MCF 10A (cell line): ENCODE measurements around the gene PHLDA2. TPM values are rescaled to one million over a fixed set of nuclear protein-coding genes. Genes with fewer than 3 reads are reported as not detected.

ENCODE experiments used
- BruUV-seq: library from RNA; stranded (reverse); fragments of 400-500 nt; replicated peaks from 2 replicates; lab custom pipeline; 2021; lab: Mats Ljungman, UMichigan
- CTCF ChIA-PET: fragments of 300-600 bp; sonication (Branson Sonifier 250); formaldehyde crosslinking; extraction: SDS; loops from one replicate; lab custom pipeline; 2021; ENCODE audit warnings: antibody characterized with exemption, inconsistent platforms; lab: Yijun Ruan, JAX
- POLR2A ChIA-PET: fragments of 300-600, 350-650 bp; sonication (Branson Sonifier 250); formaldehyde crosslinking; extraction: SDS; loops from one replicate; lab custom pipeline; 2020; ENCODE audit warnings: antibody characterized with exemption, inconsistent platforms; lab: Yijun Ruan, JAX
- DNase-seq: peaks from one replicate; pipeline ENCODE4 v3.0.0-alpha.2; 2018; ENCODE audit not compliant: unreplicated experiment
- H3K27ac Mint-ChIP-seq: one replicate; pipeline ENCODE4 v1.8.0; 2022; ENCODE audit warnings: mild to moderate bottlenecking, low read depth, mixed read lengths; ENCODE audit not compliant: unreplicated experiment
- H3K27me3 Mint-ChIP-seq: one replicate; pipeline ENCODE4 v1.8.0; 2022; ENCODE audit warnings: mixed read lengths; ENCODE audit not compliant: insufficient read depth, unreplicated experiment
- H3K36me3 Mint-ChIP-seq: one replicate; pipeline ENCODE4 v1.8.0; 2022; ENCODE audit warnings: mild to moderate bottlenecking, moderate library complexity, mixed read lengths; ENCODE audit not compliant: insufficient read depth, unreplicated experiment
- H3K4me1 Mint-ChIP-seq: one replicate; pipeline ENCODE4 v1.8.0; 2022; ENCODE audit warnings: mixed read lengths; ENCODE audit not compliant: insufficient read depth, unreplicated experiment
- H3K4me3 Mint-ChIP-seq: one replicate; pipeline ENCODE4 v1.8.0; 2022; ENCODE audit warnings: mild to moderate bottlenecking, moderate library complexity, mixed read lengths; ENCODE audit not compliant: unreplicated experiment
- H3K9me3 Mint-ChIP-seq: one replicate; pipeline ENCODE4 v1.8.0; 2022; ENCODE audit warnings: mixed read lengths; ENCODE audit not compliant: unreplicated experiment
- intact Hi-C: fragments of 100-400 bp; cut with micrococcal nuclease; formaldehyde crosslinking; loops from 2 replicates; pipeline ENCODE4 v1.14.1; 2022
- total RNA-seq: library from RNA; stranded (reverse); gene quantifications from 2 replicates; pipeline ENCODE4 v1.2.3, GENCODE V29; 2022
- TF ChIP-seq, protein P1 (sequence below): fragments of 200-600 bp; IDR thresholded peaks from one replicate; pipeline ENCODE4 v1.8.0; 2022; ENCODE audit warnings: antibody characterized with exemption, mild to moderate bottlenecking; ENCODE audit not compliant: unreplicated experiment

PHLDA2 gene
- total RNA-seq, 1 experiment from 2014 or later = 135 TPM

DNA sequence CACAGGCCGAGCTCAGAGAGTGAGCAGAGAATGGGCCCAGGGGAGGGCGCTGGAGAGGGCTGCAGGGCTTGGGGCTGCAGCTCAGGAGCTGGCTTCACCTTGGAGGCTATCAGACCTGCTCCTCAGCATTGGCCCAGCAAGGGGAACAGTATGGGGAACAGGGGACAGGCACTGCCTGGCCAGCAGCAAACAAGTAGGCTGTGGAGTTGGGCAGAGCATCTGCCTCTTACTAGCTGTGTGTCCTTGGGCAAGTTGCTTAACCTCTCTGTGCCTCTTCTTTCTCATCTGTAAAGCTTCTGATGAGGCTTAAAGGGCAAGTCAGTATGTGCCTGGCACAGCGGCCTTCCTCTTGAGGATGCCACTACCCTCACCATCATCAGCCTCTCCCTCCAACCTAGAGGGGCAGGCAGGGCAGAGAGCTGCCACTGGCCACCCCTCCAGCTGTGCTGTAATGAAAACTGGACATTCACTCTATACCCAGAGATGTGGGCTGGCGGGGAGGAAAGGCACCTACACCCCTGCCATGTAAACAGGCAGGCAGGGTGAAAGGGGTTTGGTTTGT lies 36.2 kb downstream of the PHLDA2 start:
- H3K4me1 Mint-ChIP-seq = peaks cover 9% of the 10 kb centered on the region
- no peak overlapping the region for H3K4me3 Mint-ChIP-seq
- TF ChIP-seq, protein P1, sequence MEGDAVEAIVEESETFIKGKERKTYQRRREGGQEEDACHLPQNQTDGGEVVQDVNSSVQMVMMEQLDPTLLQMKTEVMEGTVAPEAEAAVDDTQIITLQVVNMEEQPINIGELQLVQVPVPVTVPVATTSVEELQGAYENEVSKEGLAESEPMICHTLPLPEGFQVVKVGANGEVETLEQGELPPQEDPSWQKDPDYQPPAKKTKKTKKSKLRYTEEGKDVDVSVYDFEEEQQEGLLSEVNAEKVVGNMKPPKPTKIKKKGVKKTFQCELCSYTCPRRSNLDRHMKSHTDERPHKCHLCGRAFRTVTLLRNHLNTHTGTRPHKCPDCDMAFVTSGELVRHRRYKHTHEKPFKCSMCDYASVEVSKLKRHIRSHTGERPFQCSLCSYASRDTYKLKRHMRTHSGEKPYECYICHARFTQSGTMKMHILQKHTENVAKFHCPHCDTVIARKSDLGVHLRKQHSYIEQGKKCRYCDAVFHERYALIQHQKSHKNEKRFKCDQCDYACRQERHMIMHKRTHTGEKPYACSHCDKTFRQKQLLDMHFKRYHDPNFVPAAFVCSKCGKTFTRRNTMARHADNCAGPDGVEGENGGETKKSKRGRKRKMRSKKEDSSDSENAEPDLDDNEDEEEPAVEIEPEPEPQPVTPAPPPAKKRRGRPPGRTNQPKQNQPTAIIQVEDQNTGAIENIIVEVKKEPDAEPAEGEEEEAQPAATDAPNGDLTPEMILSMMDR = no peak
- H3K27ac Mint-ChIP-seq = no peak overlapping the region
- H3K27me3 Mint-ChIP-seq = no peaks in the 10 kb centered on the region
- H3K9me3 Mint-ChIP-seq = no peaks in the 10 kb centered on the region
- DNase-seq = no peak
- POLR2A ChIA-PET = interaction anchor here (0.7 to 6.9 kb wide), 5 partner anchors 36 to 515 kb away, joined by 3 to 68 read pairs (median 3); partner anchors contain the start of gene PHLDA2
- CTCF ChIA-PET = interaction anchor here (0.6 to 13.1 kb wide), 17 partner anchors 14 to 588 kb away, joined by 3 to 443 read pairs (median 3); partner anchors contain the start of gene CARS1
- intact Hi-C loops = loop anchor here (1.0 kb wide), 1 partner anchor 360 kb away; no protein-coding TSS in a partner anchor
- H3K36me3 Mint-ChIP-seq = no peaks in the 10 kb centered on the region
- BruUV-seq = no TSS peak

DNA sequence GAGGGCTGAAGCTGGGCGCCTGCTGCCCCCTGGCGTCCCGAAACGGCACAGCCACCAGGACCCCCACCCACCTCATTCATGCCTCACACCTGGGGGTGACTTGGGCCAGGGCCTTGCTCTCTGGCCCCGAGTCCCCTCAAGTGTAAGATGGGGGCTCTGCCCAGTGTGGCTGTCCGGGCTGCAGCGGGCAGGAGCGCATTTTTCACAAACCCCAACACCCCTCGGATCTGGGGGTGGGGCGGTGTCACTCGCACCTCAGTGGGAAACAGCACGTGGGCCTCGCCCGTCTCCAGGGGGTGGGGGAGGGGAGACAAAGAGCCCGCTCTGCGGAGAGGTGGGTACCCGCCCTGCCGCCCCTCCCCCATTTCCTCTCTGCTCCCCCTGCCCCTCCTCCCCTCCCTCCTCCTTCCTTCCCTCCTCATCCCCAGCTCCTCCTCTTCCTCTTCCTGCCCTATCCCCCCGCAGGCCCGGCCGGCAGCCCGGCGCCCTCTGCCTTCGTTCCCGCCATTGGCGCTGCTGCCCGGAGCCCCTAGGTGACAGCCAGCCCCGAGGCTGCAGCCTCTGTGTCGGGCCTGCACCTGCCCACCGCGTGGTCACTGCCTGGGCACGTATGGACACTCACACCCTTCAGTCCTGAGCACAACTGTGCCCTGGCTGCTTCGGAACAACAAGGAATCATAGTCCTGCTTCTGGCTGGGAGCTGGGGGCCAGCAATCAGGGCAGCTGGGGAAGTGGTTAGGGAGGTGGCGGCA lies 36.8 kb downstream of the PHLDA2 start:
- Mint-ChIP-seq H3K27ac (peak overlapping the region; percentile 73), H3K36me3 (no peaks in the 10 kb centered on the region), H3K27me3 (no peaks in the 10 kb centered on the region), H3K9me3 (no peaks in the 10 kb centered on the region), H3K4me3 (peak overlapping the region; percentile 48), H3K4me1 (peaks cover 5% of the 10 kb centered on the region)
- intact Hi-C loops = loop anchor here (1.0 kb wide), 1 partner anchor 359 kb away; no protein-coding TSS in a partner anchor
- ChIA-PET POLR2A (interaction anchor here (0.7 to 6.9 kb wide), 5 partner anchors 10 to 359 kb away, joined by 3 to 68 read pairs (median 7); partner anchors contain the start of gene PHLDA2), CTCF (interaction anchor here (0.6 to 13.1 kb wide), 20 partner anchors 9 to 588 kb away, joined by 3 to 443 read pairs (median 3); partner anchors contain the start of gene CARS1)
- TF ChIP-seq, protein P1 = peak; percentile 92
- DNase-seq = peak; percentile 28
- BruUV-seq = no TSS peak

- ChIA-PET CTCF (interaction anchor here (0.5 to 13.1 kb wide), 23 partner anchors 8 to 587 kb away, joined by 3 to 443 read pairs (median 3); partner anchors contain the start of gene PHLDA2), POLR2A (interaction anchor here (0.7 to 6.9 kb wide), 7 partner anchors 10 to 358 kb away, joined by 3 to 68 read pairs (median 7); partner anchors contain the start of gene PHLDA2)
- BruUV-seq = no TSS peak
- peak overlapping the region; percentile 48 for H3K4me3 Mint-ChIP-seq
- no peaks in the 10 kb centered on the region for H3K9me3 Mint-ChIP-seq
- no peaks in the 10 kb centered on the region for H3K27me3 Mint-ChIP-seq
- peak overlapping the region; percentile 73 for H3K27ac Mint-ChIP-seq
- TF ChIP-seq, protein P1 = no peak
- peak; percentile 59 for DNase-seq
- H3K36me3 Mint-ChIP-seq = no peaks in the 10 kb centered on the region
- peaks cover 5% of the 10 kb centered on the region for H3K4me1 Mint-ChIP-seq
- intact Hi-C loops = loop anchor here (1.0 to 2.0 kb wide), 2 partner anchors 39 to 358 kb away; no protein-coding TSS in a partner anchor
Measured at GRCh38 chr11:2891326-2892214, 37.6 kb downstream of the PHLDA2 start.
